ENCODE data around the gene SPAG17. TPM values are rescaled to one million over a fixed set of nuclear protein-coding genes. Genes with fewer than 3 reads are reported as not detected.

SPAG17 gene
- total RNA-seq, 2 donors from 2014 or later: not detected

DNA sequence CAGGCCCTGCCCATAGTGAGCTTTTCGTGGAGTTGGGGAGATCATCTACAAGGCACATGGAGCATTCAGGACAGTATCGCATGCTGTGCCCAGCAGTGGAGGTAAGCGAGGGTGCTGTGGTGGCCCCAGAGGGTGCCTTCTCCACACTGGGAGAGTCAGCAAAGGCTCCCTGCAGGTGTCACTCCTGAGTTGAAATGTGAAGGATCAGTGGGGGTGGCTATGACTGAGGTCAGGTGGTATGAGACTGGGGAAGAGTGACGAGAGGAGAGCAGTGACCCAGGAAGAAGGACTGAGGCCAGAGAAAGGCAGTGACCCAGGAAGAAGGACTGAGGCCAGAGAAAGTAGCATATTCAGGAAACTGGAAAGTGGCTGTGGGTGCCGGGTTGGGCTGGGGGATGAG lies 53.0 kb downstream of the SPAG17 start:
- intact Hi-C loops (cut with DNase I): no loop called here
- DNase-seq (ENCODE audit: low spot score): no peak

DNA sequence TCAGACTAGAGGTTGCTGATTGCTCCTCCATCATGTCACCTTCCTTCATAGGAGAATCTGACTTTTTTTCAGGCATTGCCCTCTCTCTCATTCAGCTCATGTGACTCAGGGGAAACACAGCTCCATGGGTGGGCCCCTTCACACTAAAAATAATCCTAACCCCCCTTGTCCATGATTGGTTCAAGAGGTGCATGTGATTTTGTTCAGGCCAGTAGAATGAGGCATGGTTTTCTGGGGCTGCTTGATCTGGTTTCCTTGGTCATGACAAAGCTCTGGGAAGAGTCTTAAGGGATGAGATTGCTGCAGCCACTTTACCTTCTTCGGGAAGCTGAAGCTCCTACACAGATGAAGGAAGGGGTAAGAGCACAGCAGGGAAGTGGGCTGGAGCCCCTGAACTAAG lies 56.3 kb downstream of the SPAG17 start:
- intact Hi-C loops (cut with DNase I): no loop called here
- no peak for DNase-seq (ENCODE audit: low spot score)

DNA sequence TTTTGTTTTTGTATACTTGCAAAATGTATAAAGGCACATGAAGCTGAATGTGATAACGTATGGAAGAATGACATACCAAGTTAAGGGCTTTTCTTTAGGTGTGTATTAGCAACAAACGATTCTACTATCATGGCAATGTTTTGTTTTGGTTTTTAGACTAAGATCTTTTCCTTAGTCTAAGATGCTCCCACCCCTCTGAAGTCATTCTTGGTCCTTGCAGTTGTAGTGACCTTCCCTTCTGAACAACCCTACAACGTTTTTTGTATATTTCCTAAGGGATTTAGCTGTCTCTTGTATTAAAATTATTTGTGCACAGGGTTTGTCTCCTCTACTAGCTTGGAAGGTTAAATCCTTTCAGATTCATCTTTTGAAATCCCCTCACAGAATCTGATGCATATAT lies 61.0 kb downstream of the SPAG17 start:
- intact Hi-C loops (cut with DNase I): no loop called here
- DNase-seq (ENCODE audit: low spot score): no peak

DNA sequence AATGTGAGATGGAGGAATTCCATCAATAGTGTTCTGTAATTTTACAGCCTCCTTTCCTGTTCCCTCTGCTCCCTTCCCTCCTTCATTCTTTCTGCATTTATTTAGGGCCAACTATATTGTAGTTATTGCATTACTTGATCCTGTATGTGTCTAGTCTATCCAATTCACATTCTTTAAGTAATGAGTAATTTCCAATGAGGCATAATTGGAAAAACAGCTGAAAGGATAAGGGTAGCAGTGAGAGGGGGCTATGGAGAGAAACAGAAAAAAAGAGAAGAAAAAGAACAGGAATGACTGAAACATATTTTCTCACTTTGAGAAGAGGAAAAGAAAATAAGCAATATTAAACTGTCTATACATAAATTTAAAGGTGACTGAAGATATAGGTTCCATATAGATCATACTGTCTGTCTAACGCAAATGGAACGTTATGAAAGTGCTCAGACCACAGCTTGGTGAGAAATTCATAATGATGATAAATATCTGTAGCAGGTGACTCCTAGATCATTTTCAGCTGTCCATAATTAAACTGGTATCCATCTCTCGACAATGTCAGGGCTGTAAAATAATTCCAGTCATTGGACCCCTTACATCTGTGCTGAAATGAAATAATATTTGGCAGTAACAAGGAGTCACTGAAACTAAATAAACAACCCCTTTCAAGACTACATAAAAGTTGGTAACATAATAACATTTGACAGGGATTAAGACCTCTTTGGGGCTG lies 61.8 kb downstream of the SPAG17 start:
- no peak for DNase-seq (ENCODE audit: low spot score)
- intact Hi-C loops (cut with DNase I): no loop called here

DNA sequence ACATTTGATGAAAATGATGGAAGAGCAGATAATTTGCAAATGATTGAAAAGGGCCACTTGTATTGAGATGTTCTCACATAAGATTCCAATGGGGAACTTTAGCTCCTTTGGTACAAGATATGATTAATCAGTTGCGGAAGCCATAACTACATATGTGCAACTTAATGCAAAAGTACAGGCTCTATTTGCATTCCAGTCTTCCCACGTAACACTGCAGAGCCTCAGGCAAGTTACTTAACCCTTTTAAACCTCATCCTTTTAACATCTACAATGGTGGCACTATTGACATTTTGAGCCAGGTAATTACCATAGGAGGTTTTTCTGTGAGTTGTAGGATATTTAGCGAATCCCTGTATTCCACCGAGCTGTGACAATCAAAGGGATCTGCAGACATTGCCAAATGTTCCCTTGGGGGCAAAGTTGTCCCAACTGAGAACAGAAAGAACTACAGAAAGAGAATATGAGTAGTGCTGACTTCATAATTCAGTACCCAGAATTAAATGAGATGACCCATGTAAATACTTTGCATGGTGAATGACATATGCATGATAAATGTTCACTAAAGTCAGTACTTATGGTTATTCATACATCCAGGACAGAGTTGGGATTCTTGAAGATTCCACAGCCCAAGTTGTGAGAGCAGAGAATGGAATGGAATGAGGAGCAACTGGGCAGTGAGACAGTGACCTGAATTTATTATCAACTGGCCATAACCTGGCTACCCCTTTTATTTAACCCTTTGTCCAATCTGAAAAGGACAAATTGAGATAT lies 62.6 kb downstream of the SPAG17 start:
- intact Hi-C loops (cut with DNase I): no loop called here
- DNase-seq (ENCODE audit: low spot score): no peak

DNA sequence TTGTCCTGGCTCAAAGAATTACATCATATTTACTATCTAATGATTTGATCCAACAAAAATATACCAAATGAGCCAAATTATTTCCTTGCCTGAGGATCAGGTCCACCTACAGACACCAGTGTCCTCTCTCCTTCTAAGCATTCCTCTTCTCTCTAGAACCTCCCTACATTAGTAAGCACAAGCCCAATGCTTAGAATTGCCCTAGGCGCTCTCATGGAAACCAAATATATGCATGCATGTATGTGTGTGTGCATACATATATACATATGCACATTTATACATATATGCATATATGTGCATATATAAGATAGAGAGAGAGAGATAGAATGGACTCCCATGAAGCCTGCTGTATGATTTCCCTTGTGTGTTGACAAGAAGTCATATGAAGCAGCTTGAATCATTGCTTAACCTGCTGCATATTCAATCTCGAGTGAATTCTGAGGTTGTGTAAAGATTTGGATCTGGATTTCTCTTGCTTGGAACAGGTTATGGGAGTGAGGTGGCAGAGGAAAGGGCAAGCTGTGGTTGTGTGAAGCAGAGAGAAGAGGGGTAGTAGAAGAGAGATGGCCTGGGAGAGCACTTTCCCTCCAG lies 66.1 kb downstream of the SPAG17 start:
- DNase-seq (ENCODE audit: low spot score): no peak
- intact Hi-C loops (cut with DNase I): no loop called here

DNA sequence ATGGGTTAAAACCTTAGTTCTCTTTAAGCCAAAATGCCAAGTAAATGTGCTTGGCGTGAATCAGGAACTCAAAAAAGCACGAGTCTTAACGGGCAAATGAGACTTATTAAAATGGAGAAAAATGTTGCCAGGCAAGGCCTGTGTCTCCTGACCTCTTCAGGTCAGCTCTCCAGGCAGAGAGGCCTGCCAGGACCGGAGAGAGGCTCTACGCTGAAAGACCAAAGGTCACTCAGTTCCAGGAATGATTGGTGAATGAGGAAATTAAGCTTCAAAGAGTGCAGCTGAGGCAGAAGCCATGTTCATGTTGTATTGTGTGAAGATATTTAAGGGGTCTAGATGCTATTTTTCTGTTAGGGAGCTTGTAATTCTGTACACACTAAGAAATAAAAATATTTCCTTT lies 66.6 kb downstream of the SPAG17 start:
- intact Hi-C loops (cut with DNase I): no loop called here
- DNase-seq (ENCODE audit: low spot score): no peak

DNA sequence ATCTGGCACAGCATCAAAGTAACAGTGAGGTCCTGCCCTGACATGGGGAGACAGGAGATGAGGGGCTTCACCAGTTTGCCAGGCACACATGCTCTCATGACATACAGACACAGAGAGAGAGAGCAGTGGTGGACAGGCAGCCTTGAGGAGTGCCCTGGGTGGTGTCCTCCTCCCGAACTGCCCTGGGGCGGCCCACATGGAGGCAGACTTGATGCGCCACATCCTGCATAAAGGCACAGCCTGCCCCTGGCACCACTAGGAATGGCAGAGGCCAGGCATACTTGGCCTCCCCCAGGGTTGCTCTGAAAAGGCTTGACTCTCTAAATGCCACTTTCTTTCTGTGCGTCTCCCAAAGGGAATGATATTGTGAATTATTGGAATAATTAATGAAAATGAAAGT lies 67.5 kb downstream of the SPAG17 start:
- DNase-seq (ENCODE audit: low spot score): no peak
- intact Hi-C loops (cut with DNase I): no loop called here

DNA sequence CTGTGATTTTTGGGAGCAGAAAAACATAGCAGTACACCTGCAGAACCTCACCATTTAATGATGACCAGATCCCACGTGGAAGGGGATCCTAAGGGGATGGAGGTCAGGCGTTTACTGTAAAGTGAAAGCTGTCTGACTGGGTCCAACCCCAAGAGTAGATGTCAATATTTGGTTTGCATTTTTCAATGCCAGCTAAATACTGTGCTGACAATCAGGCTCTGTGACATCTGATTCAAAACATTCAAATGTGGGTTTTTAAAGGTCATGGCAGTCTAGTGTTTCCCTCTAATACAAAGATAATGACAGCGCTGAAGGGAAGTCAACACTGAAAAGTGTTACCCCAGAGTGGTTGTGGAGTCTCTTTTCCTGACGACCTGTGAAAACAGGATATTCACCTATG lies 68.1 kb downstream of the SPAG17 start:
- DNase-seq (ENCODE audit: low spot score): no peak
- intact Hi-C loops (cut with DNase I): no loop called here

DNA sequence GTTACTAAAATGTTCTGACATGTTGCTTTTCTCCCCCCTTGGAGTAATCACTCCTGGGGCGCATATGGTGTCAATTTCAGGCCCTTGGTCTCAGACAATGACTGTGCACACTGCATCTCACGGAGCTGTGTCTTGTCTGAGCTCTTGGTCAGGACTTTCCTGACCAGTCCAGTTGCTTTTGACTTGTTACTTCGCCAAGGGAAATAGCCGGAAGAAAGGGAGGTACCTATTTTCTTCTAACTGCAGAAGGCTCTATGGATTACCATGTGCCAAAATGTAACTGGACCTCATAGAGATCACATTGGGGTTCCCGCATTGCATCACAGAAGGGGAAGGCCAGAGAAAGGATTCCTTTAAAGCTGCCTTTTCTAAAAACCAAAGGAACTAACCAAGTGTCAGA lies 68.6 kb downstream of the SPAG17 start:
- intact Hi-C loops (cut with DNase I): no loop called here
- no peak for DNase-seq (ENCODE audit: low spot score)

DNA sequence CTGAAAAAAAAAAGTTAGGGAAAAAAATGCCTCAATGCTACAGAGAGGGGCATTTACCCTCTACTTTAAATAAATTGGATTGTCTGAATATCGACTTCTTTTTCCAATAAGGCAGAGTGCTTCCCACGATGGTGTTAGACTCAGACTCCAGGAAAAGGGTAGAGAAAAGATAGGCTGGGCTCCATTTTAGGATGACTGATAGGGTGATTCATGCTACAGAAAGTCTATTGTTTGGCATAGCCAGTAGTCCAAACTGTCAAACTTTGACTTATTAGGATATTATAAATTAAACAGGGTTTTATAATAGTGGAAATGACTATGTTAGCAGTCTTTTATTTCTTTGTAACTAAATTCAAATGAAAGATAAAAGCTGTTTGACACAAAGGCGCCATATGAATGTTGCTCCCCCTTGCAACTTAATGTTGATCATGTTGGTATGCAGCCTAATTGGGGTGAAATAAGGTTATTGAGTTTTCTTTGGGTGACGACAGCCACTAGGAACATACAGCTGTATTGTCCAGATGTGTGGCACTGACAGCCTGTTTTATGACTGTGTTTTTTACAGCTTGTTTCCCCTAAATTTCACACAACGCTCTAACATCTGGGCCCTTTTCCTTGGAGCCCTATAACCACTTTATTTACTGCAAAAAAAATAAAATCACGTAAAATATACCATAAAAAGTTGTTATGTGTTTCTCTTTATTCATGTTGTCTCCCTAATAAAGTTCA lies 69.3 kb downstream of the SPAG17 start:
- no peak for DNase-seq (ENCODE audit: low spot score)
- intact Hi-C loops (cut with DNase I): no loop called here

DNA sequence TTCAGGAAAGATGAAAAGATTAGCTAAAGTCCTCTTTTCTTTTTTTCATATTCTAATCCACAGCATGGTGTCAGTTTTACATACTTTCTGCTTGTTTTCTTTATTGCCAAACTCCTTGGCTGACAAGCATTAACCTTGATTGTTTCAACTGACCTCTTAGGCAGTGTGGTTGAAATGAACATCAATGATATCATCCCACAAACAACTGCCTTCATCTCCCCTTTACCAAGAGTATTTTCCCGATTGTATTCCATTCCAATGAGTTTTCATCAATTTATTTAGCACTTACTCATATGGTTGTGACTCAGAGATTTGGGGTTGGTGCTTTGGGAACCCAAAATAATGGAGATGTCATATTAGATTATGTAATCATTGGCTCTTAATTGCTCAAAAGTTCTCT lies 71.8 kb downstream of the SPAG17 start:
- intact Hi-C loops (cut with DNase I): no loop called here
- no peak for DNase-seq (ENCODE audit: low spot score)

DNA sequence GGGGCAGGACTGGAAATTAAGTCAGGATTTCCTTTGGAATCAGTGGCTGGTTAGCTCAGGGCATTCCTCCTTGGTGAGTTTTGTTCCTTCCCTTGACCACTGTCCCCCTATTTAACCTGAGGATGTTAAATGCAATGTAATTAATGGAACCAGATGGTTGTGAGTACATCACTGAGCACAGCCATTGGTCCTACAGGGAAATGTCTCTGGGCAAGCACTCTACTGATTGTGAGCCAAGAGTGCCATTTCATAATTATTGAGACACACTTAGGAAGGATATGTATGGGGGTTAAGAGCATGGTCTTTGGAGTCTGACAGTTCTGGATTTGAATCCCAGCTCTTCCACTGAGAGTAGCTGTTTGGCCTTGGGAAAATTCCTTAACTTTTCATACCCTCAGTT lies 74.4 kb downstream of the SPAG17 start:
- intact Hi-C loops (cut with DNase I): no loop called here
- no peak for DNase-seq (ENCODE audit: low spot score)

DNA sequence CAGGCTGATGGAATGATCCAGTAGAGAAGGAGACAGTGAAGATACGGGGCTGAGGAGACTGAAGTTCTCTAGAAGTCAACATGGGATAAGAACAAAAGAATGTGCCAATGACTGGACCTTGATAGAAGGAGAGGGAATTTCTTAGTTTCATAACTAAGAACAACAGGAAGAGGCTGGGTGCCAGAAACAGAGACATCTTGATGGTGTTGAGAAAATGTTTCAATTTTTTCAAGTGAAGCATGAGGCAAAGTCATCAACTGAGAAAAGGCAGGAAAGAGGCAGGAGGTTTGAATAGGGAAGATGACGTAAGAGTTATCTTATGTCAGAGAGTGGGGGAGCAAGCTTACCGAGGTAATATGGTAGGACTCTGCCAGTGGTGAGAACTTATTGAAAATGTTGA lies 80.1 kb downstream of the SPAG17 start:
- intact Hi-C loops (cut with DNase I): no loop called here
- no peak for DNase-seq (ENCODE audit: low spot score)

DNA sequence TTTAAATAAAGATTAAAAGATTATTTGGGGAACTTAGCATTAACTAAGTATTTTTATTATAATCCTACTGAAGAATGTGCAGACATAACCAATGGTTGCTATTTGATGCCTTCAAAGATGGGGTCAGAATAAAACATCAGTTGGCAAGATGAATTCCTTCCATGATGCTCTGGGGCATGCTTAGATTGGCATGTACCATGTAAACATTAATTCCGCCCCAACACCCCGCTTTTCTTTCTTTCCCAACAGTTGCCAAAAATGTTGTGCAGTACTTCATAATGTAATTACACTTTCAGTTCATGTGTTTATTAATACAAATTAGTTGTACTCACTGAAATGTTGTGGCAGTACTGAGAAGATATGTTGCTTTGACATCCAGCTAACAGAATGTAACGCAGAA lies 82.6 kb downstream of the SPAG17 start:
- intact Hi-C loops (cut with DNase I): no loop called here
- no peak for DNase-seq (ENCODE audit: low spot score)

DNA sequence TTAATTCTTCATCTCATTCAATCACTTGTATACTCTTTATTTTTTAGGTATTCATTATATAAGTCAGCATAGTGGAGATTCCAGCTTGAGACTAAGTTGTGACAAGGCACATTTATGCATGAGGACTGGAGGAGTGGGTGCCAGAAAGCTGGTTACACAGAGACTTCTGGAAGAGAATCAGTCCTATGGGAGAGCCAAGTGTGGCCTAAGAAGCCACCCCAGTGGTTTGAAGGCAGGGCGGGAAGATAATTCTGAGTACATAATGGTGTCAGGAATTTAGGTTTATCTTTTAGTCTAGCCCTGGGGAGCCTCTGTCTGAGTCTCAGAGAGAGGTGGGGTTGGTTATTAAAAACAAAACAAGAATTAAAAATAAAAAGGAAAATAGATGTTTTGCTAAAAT lies 83.0 kb downstream of the SPAG17 start:
- intact Hi-C loops (cut with DNase I): no loop called here
- no peak for DNase-seq (ENCODE audit: low spot score)

DNA sequence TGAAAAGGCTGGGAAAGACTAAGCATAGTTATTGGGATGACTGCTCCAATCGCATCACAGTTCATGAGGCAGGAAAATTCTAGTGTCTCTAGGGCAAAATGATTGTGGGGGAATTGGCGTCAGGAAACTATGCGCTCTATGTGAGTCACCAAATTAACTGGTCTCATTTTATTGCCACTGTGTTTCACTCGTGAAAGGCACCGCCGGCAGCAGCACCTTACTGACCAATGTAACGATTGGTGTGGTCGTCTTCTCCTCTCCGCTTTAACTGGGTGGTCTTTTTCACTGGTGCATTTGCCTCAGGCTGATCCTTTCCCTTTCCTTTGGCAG lies 83.5 kb downstream of the SPAG17 start:
- no peak for DNase-seq (ENCODE audit: low spot score)
- intact Hi-C loops (cut with DNase I): no loop called here

DNA sequence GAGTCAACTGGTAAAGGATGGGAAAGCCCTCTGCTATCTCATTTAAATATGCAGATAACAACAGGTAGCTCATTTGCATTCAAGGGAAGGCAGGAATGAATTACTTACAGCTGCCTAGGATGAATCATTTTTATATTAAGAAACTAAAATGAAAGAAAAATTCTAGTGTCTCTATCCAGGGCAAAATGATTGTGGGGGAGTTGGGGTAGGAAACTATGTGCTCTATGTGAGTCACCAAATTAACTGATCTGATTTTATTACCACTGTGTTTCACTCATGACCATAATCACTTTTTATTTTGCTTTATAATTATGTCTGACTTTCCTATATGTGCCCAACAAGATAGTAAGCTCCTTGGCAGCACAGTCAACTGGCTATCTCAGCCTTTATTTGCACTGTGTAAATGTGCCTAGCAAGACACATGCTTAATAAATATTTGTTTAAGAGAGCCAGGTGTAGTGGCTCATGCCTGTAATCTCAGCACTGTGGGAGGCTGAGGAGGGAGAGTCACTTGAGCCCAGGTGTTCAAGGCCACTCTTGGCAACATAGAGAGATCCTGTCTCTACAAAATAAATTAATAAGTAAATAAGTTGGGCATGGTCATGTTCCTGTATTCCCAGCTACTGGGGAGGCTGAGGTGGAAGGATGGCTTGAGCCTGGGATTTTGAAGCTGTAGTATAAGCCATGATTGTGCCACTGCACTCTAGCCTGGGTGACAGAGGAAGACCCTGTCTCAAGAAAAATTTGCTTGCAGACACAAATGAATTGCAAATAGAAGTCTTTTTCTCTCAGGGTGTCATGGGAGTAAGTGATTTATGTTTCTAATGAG lies 84.1 kb downstream of the SPAG17 start:
- DNase-seq (ENCODE audit: low spot score): no peak
- intact Hi-C loops (cut with DNase I): no loop called here

DNA sequence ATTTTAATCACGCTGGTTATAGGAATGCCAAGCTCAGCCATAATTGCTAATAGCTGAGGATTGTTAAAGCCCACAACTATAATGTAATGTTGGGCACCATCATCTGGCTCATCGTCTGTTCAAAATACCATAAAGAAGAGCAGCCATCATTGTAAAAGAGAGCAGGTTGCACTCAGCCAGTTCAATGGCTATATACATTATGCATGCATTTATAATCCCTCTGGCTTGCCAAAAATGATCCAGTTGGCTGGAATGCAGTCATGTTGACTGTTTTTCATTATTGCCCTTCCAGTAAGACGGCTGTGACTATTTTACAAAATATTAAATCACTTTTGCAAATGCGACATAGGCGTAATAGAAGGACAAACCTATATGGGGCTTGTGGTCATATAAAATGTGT lies 85.3 kb downstream of the SPAG17 start:
- intact Hi-C loops (cut with DNase I): no loop called here
- DNase-seq (ENCODE audit: low spot score): no peak

All from posterior vena cava (tissue), 2 donors.